GM20000 (cell line): ENCODE measurements around the gene AASDH.

Source experiments
- DNase-seq: peaks from one replicate; pipeline ENCODE4 v3.0.0; 2012; ENCODE audit warnings: low spot score
- TF ChIP-seq, protein P1 (sequence below): IDR thresholded peaks from 2 replicates; pipeline ENCODE4 v1.5.1; 2012; ENCODE audit warnings: mild to moderate bottlenecking, control low read depth; ENCODE audit errors: extremely low read depth, missing control alignments

AASDH gene

GRCh38 chr4:56316011-56316650 is 71.2 kb downstream of the AASDH start:
- DNase-seq: no peak
- TF ChIP-seq, protein P1, sequence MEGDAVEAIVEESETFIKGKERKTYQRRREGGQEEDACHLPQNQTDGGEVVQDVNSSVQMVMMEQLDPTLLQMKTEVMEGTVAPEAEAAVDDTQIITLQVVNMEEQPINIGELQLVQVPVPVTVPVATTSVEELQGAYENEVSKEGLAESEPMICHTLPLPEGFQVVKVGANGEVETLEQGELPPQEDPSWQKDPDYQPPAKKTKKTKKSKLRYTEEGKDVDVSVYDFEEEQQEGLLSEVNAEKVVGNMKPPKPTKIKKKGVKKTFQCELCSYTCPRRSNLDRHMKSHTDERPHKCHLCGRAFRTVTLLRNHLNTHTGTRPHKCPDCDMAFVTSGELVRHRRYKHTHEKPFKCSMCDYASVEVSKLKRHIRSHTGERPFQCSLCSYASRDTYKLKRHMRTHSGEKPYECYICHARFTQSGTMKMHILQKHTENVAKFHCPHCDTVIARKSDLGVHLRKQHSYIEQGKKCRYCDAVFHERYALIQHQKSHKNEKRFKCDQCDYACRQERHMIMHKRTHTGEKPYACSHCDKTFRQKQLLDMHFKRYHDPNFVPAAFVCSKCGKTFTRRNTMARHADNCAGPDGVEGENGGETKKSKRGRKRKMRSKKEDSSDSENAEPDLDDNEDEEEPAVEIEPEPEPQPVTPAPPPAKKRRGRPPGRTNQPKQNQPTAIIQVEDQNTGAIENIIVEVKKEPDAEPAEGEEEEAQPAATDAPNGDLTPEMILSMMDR: no peak

GRCh38 chr4:56315543-56315942 is 71.7 kb downstream of the AASDH start:
- DNase-seq: no peak
- TF ChIP-seq, protein P1: no peak

DNA sequence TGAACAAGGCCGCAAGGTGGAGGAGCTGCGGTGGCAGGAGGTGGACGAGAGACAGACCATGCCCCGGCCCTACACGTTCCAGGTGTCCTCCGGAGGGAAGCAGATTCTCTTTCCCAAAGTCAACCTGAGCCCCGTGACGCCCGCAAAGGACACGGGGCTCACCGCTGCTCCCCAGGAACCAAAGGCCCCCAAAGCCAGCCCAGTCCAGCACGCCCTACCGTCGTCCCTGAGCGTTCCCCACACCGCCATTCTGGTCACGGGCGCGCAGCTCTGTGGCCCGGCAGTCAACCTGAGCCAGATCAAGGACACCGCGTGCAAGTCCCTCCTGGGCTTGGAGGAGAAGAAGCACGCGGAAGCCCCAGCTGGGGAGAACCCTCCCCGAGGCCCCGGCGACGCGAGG is 72.2 kb downstream of the AASDH start:
- no peak for DNase-seq
- TF ChIP-seq, protein P1: no peak

- TF ChIP-seq, protein P1: no peak
- no peak for DNase-seq
These were observed 72.9 kb downstream of the AASDH start for GRCh38 chr4:56314207-56314915.

DNA sequence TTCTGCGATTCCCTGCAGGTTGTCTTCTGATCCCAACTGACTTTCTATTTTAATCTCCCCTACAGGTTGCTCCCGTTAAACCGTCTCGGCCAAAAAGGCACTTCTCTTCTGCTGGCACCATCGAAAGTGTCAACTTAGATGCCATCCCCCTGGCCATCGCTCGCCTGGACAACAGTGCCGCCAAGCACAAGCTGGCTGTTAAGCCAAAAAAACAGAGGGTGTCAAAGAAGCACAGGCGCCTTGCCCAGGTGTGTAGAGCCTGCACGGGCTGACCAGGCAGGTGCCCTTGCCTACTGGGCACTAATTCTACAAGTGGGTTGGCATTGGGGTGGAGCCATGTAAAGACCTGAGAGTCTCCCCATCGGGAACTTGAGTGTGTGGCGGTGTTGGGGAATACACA is 74.2 kb downstream of the AASDH start:
- TF ChIP-seq, protein P1: no peak
- DNase-seq: no peak

GRCh38 chr4:56311299-56311975 is 75.9 kb downstream of the AASDH start:
- TF ChIP-seq, protein P1: no peak
- no peak for DNase-seq
